K562 (cell line): Measurements from ENCODE around the gene WDR55. TPM values are rescaled to one million over a fixed set of nuclear protein-coding genes. Genes with fewer than 3 reads are reported as not detected.

ENCODE experiments used
- BRF2 ChIP-seq: IDR thresholded peaks from 3 replicates; pipeline ENCODE4 v1.6.1; 2011; ENCODE audit warnings: borderline replicate concordance, mild to moderate bottlenecking; ENCODE audit not compliant: insufficient read length, insufficient read depth
- DNMT1 ChIP-seq: fragments of 450-650 bp; IDR thresholded peaks from 2 replicates; pipeline ENCODE4 v1.6.1; 2016; ENCODE audit warnings: antibody characterized with exemption, mild to moderate bottlenecking
- ETV5 ChIP-seq: sonication (generic); formaldehyde crosslinking; IDR thresholded peaks from 2 replicates; pipeline ENCODE4 v1.4.0; 2020; ENCODE audit warnings: low read depth, mild to moderate bottlenecking, missing genetic modification reagents
- HCFC1 ChIP-seq: IDR thresholded peaks from 2 replicates; pipeline ENCODE4 v1.6.1; 2012; ENCODE audit warnings: low read depth, low read length, improper control_type of control experiment
- HOXB6 ChIP-seq: fragments of 250-450 bp; sonication (Bioruptor Pico); IDR thresholded peaks from 2 replicates; pipeline ENCODE4 v1.5.1; 2022; ENCODE audit warnings: mild to moderate bottlenecking, borderline replicate concordance
- IRF2 ChIP-seq: sonication (generic); formaldehyde crosslinking; IDR thresholded peaks from 2 replicates; pipeline ENCODE4 v1.8.1; 2022; ENCODE audit warnings: mild to moderate bottlenecking, missing genetic modification reagents
- MCM7 ChIP-seq, 2 experiments: fragments of 450-650 bp; IDR thresholded peaks; 2 replicates each; pipeline ENCODE4 v1.6.1; 2016 to 2018
- MED1 ChIP-seq: sonication (generic); formaldehyde crosslinking; IDR thresholded peaks from 2 replicates; pipeline ENCODE4 v1.8.1; 2023; ENCODE audit warnings: missing genetic modification reagents, borderline replicate concordance
- NCOA4 ChIP-seq: fragments of 450-650 bp; IDR thresholded peaks from 2 replicates; pipeline ENCODE4 v1.6.1; 2018; ENCODE audit warnings: mild to moderate bottlenecking; ENCODE audit not compliant: partially characterized antibody
- NR2C1 ChIP-seq, 2 experiments: fragments of 450-650 bp; IDR thresholded peaks; 2 replicates each; pipeline ENCODE4 v1.6.1; 2017; ENCODE audit warnings: mild to moderate bottlenecking in 2 of 2, antibody characterized with exemption in 1 of 2, inconsistent platforms in 1 of 2, missing compliant biosample characterization in 1 of 2, missing genetic modification characterization in 1 of 2
- PHB ChIP-seq: fragments of 250-450 bp; sonication (Bioruptor Pico); IDR thresholded peaks from 2 replicates; pipeline ENCODE4 v1.5.0; 2021
- ZBTB34 ChIP-seq: fragments of 250-450 bp; sonication (Bioruptor Pico); IDR thresholded peaks from 2 replicates; pipeline ENCODE4 v1.8.0; 2021; ENCODE audit warnings: mild to moderate bottlenecking, moderate library complexity
- ZFP91 ChIP-seq: sonication (generic); formaldehyde crosslinking; IDR thresholded peaks from 2 replicates; pipeline ENCODE4 v1.8.0; 2022; ENCODE audit warnings: mild to moderate bottlenecking, missing genetic modification reagents
- ZNF23 ChIP-seq: fragments of 250-450 bp; sonication (Bioruptor Pico); IDR thresholded peaks from 2 replicates; pipeline ENCODE4 v1.4.0; 2020; ENCODE audit warnings: mild to moderate bottlenecking
- ZNF512 ChIP-seq: IDR thresholded peaks from 2 replicates; pipeline ENCODE4 v1.6.1; 2016; ENCODE audit warnings: missing genetic modification characterization, missing compliant biosample characterization
- polyA plus RNA-seq, 8 experiments: library from polyadenylated mRNA; depleted of rRNA in 4 of 8; stranded (reverse) in 5 of 8; unstranded in 3 of 8; fragments of >200 nt; fragmentation: Nextera tagmentation in 2 of 8; fragmentation: Illumina TruSeq in 1 of 8; extraction: Ambion mirVana in 2 of 8; extraction: Trizol in 1 of 8; gene quantifications; 2 replicates each; pipeline versions ENCODE4 v1.2.1 to v1.2.3, GENCODE V29; 2011 to 2014; ENCODE audit warnings: inconsistent platforms in 1 of 8, missing spikeins in 1 of 8
- total RNA-seq, 7 experiments: library from RNA; depleted of rRNA in 6 of 7; stranded (reverse); fragments of >200 nt in 6 of 7; fragmentation: Illumina TruSeq in 2 of 7; extraction: Trizol in 2 of 7; gene quantifications; 2 replicates each; pipeline versions ENCODE4 v1.2.1 to v1.2.3, GENCODE V29; 2011 to 2021; ENCODE audit warnings: low replicate concordance in 1 of 7

WDR55 gene
- total and polyA plus RNA-seq, 9 of the 15 experiments (the other 6 are each of a cell fraction or from before 2014, with no cell fraction given), result 5.2 to 45.0 (median 29.3) TPM

GRCh38 chr5:140690941-140691924 is 26.5 kb downstream of the WDR55 start, which contains the start of the genes HARS1 and HARS2 (continued):
- TF ChIP-seq BRF2 (no peak), ZFP91 (CRISPR knock-in tag) (no peak), ZNF23 (CRISPR knock-in tag) (no peak), ZBTB34 (no peak), MED1 (CRISPR knock-in tag) (no peak), DNMT1 (no peak), MCM7 (IDR thresholded peaks at IDR 0.05) (no peak), NCOA4 (no peak), HCFC1 (peak; percentile 82), PHB (CRISPR knock-in tag) (no peak), IRF2 (CRISPR knock-in tag) (no peak), ETV5 (CRISPR knock-in tag) (peak; percentile 97), ZNF512 (no peak), HOXB6 (CRISPR knock-in tag) (peak; percentile 28; the same call in 1 of the 2 replicates), NR2C1 (IDR thresholded peaks at IDR 0.05) (peak; percentile 87), NR2C1 (tag; IDR thresholded peaks at IDR 0.05) (peak; percentile 92)
